Vagina (tissue), 2 donors: Measurements from ENCODE around the gene RPAP3. TPM values are rescaled to one million over a fixed set of nuclear protein-coding genes. Genes with fewer than 3 reads are reported as not detected.

Source experiments
- DNase-seq, 2 donors: peaks; one replicate each; pipeline ENCODE4 v3.0.0-alpha.2; 2017; ENCODE audit errors: extremely low spot score in 2 of 2
- H3K27ac ChIP-seq: fragments of 200-600 bp; sonication (generic); one replicate; pipeline ENCODE4 v1.5.1; 2019
- H3K27me3 ChIP-seq: fragments of 200-600 bp; sonication (generic); one replicate; pipeline ENCODE4 v1.5.1; 2019
- H3K36me3 ChIP-seq, 2 donors: fragments of 200-600 bp; sonication (generic); one replicate each; pipeline ENCODE4 v1.5.1; 2017 to 2019
- H3K4me1 ChIP-seq: fragments of 200-600 bp; sonication (generic); one replicate; pipeline ENCODE4 v1.5.1; 2019
- H3K4me3 ChIP-seq, 2 donors: fragments of 200-600 bp; sonication (generic); 1 replicate in 1 of 2; 2 replicates in 1 of 2; pipeline ENCODE4 v1.5.1; 2016 to 2019
- H3K9me3 ChIP-seq: fragments of 200-600 bp; sonication (generic); one replicate; pipeline ENCODE4 v1.5.1; 2019
- CTCF ChIP-seq, 3 experiments: fragments of 450-650 bp in 2 of 3; fragments of 200-600 bp in 1 of 3; sonication (generic) in 1 of 3; IDR thresholded peaks; one replicate each; pipeline ENCODE4 v1.5.1; 2017 to 2019; ENCODE audit warnings: antibody characterized with exemption in 3 of 3, mild to moderate bottlenecking in 2 of 3, moderate library complexity in 2 of 3
- POLR2A ChIP-seq, 2 donors: fragments of 450-650 bp; IDR thresholded peaks; one replicate each; pipeline ENCODE4 v1.6.1; 2017; ENCODE audit warnings: antibody characterized with exemption in 2 of 2, mild to moderate bottlenecking in 2 of 2, moderate library complexity in 2 of 2
- POLR2AphosphoS5 ChIP-seq, 2 donors: sonication (generic); formaldehyde crosslinking; IDR thresholded peaks; one replicate each; pipeline ENCODE4 v1.9.0; 2017; ENCODE audit warnings: antibody characterized with exemption in 2 of 2, mild to moderate bottlenecking in 2 of 2, low read depth in 1 of 2; ENCODE audit not compliant: insufficient read depth in 1 of 2
- intact Hi-C: fragments of 100-400 bp; cut with DNase I; formaldehyde crosslinking; loops from one replicate; pipeline ENCODE4 v1.15.1; 2023
- total RNA-seq: library from RNA; depleted of rRNA; stranded (reverse); fragments of >200 nt; gene quantifications from one replicate; pipeline ENCODE4 v1.2.3, GENCODE V29; 2016

Gene RPAP3
- total RNA-seq, 1 donor from 2014 or later: 19.2 TPM

- no peak for DNase-seq
These were observed 1.5 kb upstream of the RPAP3 start for GRCh38 chr12:47707355-47707754.

GRCh38 chr12:47705229-47705565, 633 bp downstream of the RPAP3 start:
- Histone ChIP-seq H3K27ac (peak overlapping the region; percentile 93), H3K9me3 (no peaks in the 10 kb centered on the region), H3K4me3 (peak overlapping the region; percentile 79 to 84), H3K36me3 (no peaks in the 10 kb centered on the region), H3K4me1 (peaks cover 41% of the 10 kb centered on the region), H3K27me3 (no peaks in the 10 kb centered on the region)
- TF ChIP-seq POLR2AphosphoS5 (IDR thresholded peaks at IDR 0.05; ENCODE audit: insufficient read depth in 1 of 2, low read depth in 1 of 2) (no peak), CTCF (IDR thresholded peaks at IDR 0.05) (no peak), POLR2A (IDR thresholded peaks at IDR 0.05) (no peak)
- intact Hi-C loops: no loop called here
- no peak for DNase-seq

More at GRCh38 chr12:47707355-47707754, 1.5 kb upstream of the RPAP3 start:
- no peaks in the 10 kb centered on the region for H3K36me3 ChIP-seq
- no peaks in the 10 kb centered on the region for H3K27me3 ChIP-seq
- no peaks in the 10 kb centered on the region for H3K9me3 ChIP-seq
- H3K27ac ChIP-seq: no peak overlapping the region
- intact Hi-C loops: no loop called here
- H3K4me1 ChIP-seq: peaks cover 41% of the 10 kb centered on the region
- no peak overlapping the region for H3K4me3 ChIP-seq
- TF ChIP-seq CTCF (IDR thresholded peaks at IDR 0.05): no peak
- TF ChIP-seq POLR2AphosphoS5 (IDR thresholded peaks at IDR 0.05; ENCODE audit: insufficient read depth in 1 of 2, low read depth in 1 of 2): no peak
- TF ChIP-seq POLR2A (IDR thresholded peaks at IDR 0.05): no peak

- TF ChIP-seq CTCF (IDR thresholded peaks at IDR 0.05) (no peak), POLR2A (IDR thresholded peaks at IDR 0.05) (no peak), POLR2AphosphoS5 (IDR thresholded peaks at IDR 0.05; ENCODE audit: insufficient read depth in 1 of 2, low read depth in 1 of 2) (no peak)
- H3K9me3 ChIP-seq: no peaks in the 10 kb centered on the region
- H3K4me3 ChIP-seq: peak overlapping the region; percentile 79 to 84
- no peaks in the 10 kb centered on the region for H3K27me3 ChIP-seq
- intact Hi-C loops: no loop called here
- DNase-seq: no peak
- H3K27ac ChIP-seq: no peak overlapping the region
- H3K36me3 ChIP-seq: no peaks in the 10 kb centered on the region
- peaks cover 41% of the 10 kb centered on the region for H3K4me1 ChIP-seq
These were observed 1.1 kb downstream of the RPAP3 start for GRCh38 chr12:47704719-47705118.

- no peaks in the 10 kb centered on the region for H3K36me3 ChIP-seq
- no peak overlapping the region for H3K4me3 ChIP-seq
- DNase-seq: no peak
- no peaks in the 10 kb centered on the region for H3K9me3 ChIP-seq
- H3K27ac ChIP-seq: no peak overlapping the region
- no peaks in the 10 kb centered on the region for H3K27me3 ChIP-seq
- TF ChIP-seq CTCF (IDR thresholded peaks at IDR 0.05): no peak
- no peak for TF ChIP-seq POLR2A (IDR thresholded peaks at IDR 0.05)
- TF ChIP-seq POLR2AphosphoS5 (IDR thresholded peaks at IDR 0.05; ENCODE audit: insufficient read depth in 1 of 2, low read depth in 1 of 2): no peak
- H3K4me1 ChIP-seq: peaks cover 26% of the 10 kb centered on the region
- intact Hi-C loops: no loop called here
These were observed 5.6 kb downstream of the RPAP3 start for GRCh38 chr12:47700263-47700662.

GRCh38 chr12:47698631-47699030, 7.2 kb downstream of the RPAP3 start:
- intact Hi-C loops: no loop called here
- no peak for DNase-seq
- no peak overlapping the region for H3K4me3 ChIP-seq
- TF ChIP-seq CTCF (IDR thresholded peaks at IDR 0.05) (no peak), POLR2AphosphoS5 (IDR thresholded peaks at IDR 0.05; ENCODE audit: insufficient read depth in 1 of 2, low read depth in 1 of 2) (no peak), POLR2A (IDR thresholded peaks at IDR 0.05) (no peak)
- no peaks in the 10 kb centered on the region for H3K9me3 ChIP-seq
- H3K27ac ChIP-seq: no peak overlapping the region
- peaks cover 0 to 12% of the 10 kb centered on the region in 2 donors for H3K36me3 ChIP-seq
- peaks cover 10% of the 10 kb centered on the region for H3K4me1 ChIP-seq
- no peaks in the 10 kb centered on the region for H3K27me3 ChIP-seq
